SKM-1 treated with dmso at 0.1 percent for 144 hours (cell line): ENCODE measurements around the gene DNALI1.
"Not testable (repeated sequence)": the region's sequence is repeated elsewhere in the genome, so short reads cannot be mapped to it uniquely, and the experiment has no call there.

ENCODE experiments used
- DNase-seq: peaks from one replicate; lab custom pipeline; 2025; ENCODE audit not compliant: unreplicated experiment; lab: John Stamatoyannopoulos, UW

DNALI1 gene

GRCh38 chr1:37556712-37557196, at the start of gene DNALI1:
TSS of gene DNALI1 (plus strand) at chr1:37556940. CDS start at chr1:37556995, 55 bp downstream.
- no peak for DNase-seq

GRCh38 chr1:37509181-37509580, 47.6 kb upstream of the DNALI1 start:
- no peak for DNase-seq

GRCh38 chr1:37513795-37514349, 42.9 kb upstream of the DNALI1 start:
- DNase-seq, result no peak

GRCh38 chr1:37514350-37515184, 42.2 kb upstream of the DNALI1 start, which contains the start of gene MEAF6:
TSS of gene MEAF6 (minus strand) at chr1:37514766. CDS start at chr1:37514746, 20 bp downstream.
- DNase-seq, result peak; percentile 77

GRCh38 chr1:37515185-37516034, 41.3 kb upstream of the DNALI1 start:
- no peak for DNase-seq

GRCh38 chr1:37517569-37517968, 39.2 kb upstream of the DNALI1 start:
- DNase-seq, result no peak

GRCh38 chr1:37518241-37518640, 38.5 kb upstream of the DNALI1 start:
- DNase-seq, result not testable (repeated sequence)

- not testable (repeated sequence) for DNase-seq
These were observed 37.8 kb upstream of the DNALI1 start for GRCh38 chr1:37518929-37519328.

GRCh38 chr1:37519613-37520012, 37.1 kb upstream of the DNALI1 start:
- DNase-seq, result no peak

- DNase-seq, result not testable (repeated sequence)
These were observed 26.9 kb upstream of the DNALI1 start for GRCh38 chr1:37529888-37530287.

GRCh38 chr1:37532418-37533156, 24.2 kb upstream of the DNALI1 start:
- not testable (repeated sequence) for DNase-seq

GRCh38 chr1:37533317-37534093, 23.2 kb upstream of the DNALI1 start:
- no peak for DNase-seq

GRCh38 chr1:37537378-37537777, 19.4 kb upstream of the DNALI1 start:
- no peak for DNase-seq

GRCh38 chr1:37539154-37539553, 17.6 kb upstream of the DNALI1 start:
- not testable (repeated sequence) for DNase-seq

- DNase-seq, result no peak
These were observed 16.5 kb upstream of the DNALI1 start for GRCh38 chr1:37540036-37540785.

GRCh38 chr1:37544530-37544929, 12.2 kb upstream of the DNALI1 start:
- no peak for DNase-seq

- DNase-seq, result no peak
These were observed 11.7 kb upstream of the DNALI1 start for GRCh38 chr1:37545019-37545418.

- DNase-seq, result no peak
These were observed 7.4 kb upstream of the DNALI1 start for GRCh38 chr1:37549341-37549740.

- DNase-seq, result no peak
These were observed 3.2 kb upstream of the DNALI1 start for GRCh38 chr1:37553598-37553926.
